ENCODE data around the gene RNF207. TPM values are rescaled to one million over a fixed set of nuclear protein-coding genes. Genes with fewer than 3 reads are reported as not detected.
A peak's percentile ranks its signal among the peaks of the same experiment; 100 is the strongest.

Gene RNF207
- total and polyA plus RNA-seq, 2 of the 4 experiments (the other 2 are of a cell fraction) = 2.7 to 17.2 TPM

DNA sequence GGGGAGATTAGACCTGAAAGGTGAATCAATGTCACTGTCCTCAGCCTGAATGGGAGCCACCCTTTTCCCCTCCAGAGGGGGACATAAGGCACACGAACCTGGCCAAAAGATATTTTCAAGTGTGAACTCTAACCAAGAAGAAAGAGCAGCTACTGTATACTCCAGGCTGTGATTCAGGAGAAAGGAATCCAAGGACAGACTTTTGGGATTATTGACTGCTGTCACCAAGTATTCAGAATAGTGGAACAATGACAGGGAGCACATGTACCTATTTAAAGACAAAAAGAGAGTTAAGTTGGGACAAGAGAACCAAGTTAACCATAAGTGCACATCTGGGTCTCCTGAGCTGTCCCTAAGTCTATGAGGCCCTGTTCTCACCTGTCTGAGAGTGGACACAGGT is 27.5 kb downstream of the RNF207 start:
- in situ Hi-C loops (cut with MboI; ENCODE audit: low sequenced_read_pairs) = no loop called here
- TF ChIP-seq FOS (IDR thresholded peaks at IDR 0.05; ENCODE audit: low read depth, low read length) (no peak), RFX5 (IDR thresholded peaks at IDR 0.05; ENCODE audit: low read depth, low read length) (no peak), RAD21 (IDR thresholded peaks at IDR 0.05; ENCODE audit: low read length) (no peak), BHLHE40 (IDR thresholded peaks at IDR 0.05; ENCODE audit: low read depth, low read length) (no peak)
- TF ChIP-seq, protein P1, sequence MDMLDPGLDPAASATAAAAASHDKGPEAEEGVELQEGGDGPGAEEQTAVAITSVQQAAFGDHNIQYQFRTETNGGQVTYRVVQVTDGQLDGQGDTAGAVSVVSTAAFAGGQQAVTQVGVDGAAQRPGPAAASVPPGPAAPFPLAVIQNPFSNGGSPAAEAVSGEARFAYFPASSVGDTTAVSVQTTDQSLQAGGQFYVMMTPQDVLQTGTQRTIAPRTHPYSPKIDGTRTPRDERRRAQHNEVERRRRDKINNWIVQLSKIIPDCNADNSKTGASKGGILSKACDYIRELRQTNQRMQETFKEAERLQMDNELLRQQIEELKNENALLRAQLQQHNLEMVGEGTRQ (IDR thresholded peaks at IDR 0.05; ENCODE audit: low read depth, low read length) = no peak
- TF ChIP-seq, protein P2, sequence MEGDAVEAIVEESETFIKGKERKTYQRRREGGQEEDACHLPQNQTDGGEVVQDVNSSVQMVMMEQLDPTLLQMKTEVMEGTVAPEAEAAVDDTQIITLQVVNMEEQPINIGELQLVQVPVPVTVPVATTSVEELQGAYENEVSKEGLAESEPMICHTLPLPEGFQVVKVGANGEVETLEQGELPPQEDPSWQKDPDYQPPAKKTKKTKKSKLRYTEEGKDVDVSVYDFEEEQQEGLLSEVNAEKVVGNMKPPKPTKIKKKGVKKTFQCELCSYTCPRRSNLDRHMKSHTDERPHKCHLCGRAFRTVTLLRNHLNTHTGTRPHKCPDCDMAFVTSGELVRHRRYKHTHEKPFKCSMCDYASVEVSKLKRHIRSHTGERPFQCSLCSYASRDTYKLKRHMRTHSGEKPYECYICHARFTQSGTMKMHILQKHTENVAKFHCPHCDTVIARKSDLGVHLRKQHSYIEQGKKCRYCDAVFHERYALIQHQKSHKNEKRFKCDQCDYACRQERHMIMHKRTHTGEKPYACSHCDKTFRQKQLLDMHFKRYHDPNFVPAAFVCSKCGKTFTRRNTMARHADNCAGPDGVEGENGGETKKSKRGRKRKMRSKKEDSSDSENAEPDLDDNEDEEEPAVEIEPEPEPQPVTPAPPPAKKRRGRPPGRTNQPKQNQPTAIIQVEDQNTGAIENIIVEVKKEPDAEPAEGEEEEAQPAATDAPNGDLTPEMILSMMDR (conservative IDR thresholded peaks at IDR 0.05; ENCODE audit: low read depth, low read length) = no peak
- DNase-seq = no peak
- H4K8ac ChIP-seq (ENCODE audit: low read depth in 2 of 2, low read length in 2 of 2) = no peak overlapping the region
- no peak overlapping the region for H2BK20ac ChIP-seq (ENCODE audit: low read depth, low read length)
- CTCF ChIA-PET = interaction anchor here (0.5 kb wide), 1 partner anchor 182 kb away, joined by 3 read pairs; no protein-coding TSS in a partner anchor
- H3K14ac ChIP-seq (replicated peaks; ENCODE audit: low read depth, low read length) = no peak overlapping the region
- H3K23ac ChIP-seq (ENCODE audit: low read depth, low read length) = peak overlapping the region; percentile 42; the same call in 1 of the 2 replicates
- no peak overlapping the region for H3K4ac ChIP-seq (ENCODE audit: low read depth, low read length)
- no peak overlapping the region for H3K4me3 ChIP-seq (ENCODE audit: insufficient read depth, low read depth, low read length)
- dilution Hi-C loops (cut with HindIII; ENCODE audit: low sequenced_read_pairs, unreplicated experiment) = no loop called here
- H4K5ac ChIP-seq (ENCODE audit: low read depth, low read length) = no peak overlapping the region
- H3K56ac ChIP-seq (ENCODE audit: extremely low read depth, insufficient read depth, low read length) = no peak overlapping the region
- H3K36me3 ChIP-seq (ENCODE audit: control insufficient read depth, insufficient read depth, low read length) = peaks cover 22% of the 10 kb centered on the region
- POLR2A ChIA-PET (ENCODE audit: unreplicated experiment) = no interaction called here
- peaks cover 4% of the 10 kb centered on the region; the same call in 1 of the 2 replicates for H4K20me1 ChIP-seq (ENCODE audit: insufficient read depth, low read length)
- H4K91ac ChIP-seq (ENCODE audit: insufficient read depth, low read depth, low read length) = no peak overlapping the region
- H2BK5ac ChIP-seq (ENCODE audit: low read depth, low read length, poor library complexity, severe bottlenecking) = no peak overlapping the region
- H3K27me3 ChIP-seq (ENCODE audit: control insufficient read depth, insufficient read depth, low read length) = no peaks in the 10 kb centered on the region
- peaks cover 4% of the 10 kb centered on the region; the same call in 1 of the 2 replicates for H3K4me1 ChIP-seq (ENCODE audit: control insufficient read depth, insufficient read depth, low read length)
- no peak overlapping the region for H2AK9ac ChIP-seq (replicated peaks; ENCODE audit: low read depth, low read length, poor library complexity)
- H3K9me3 ChIP-seq (ENCODE audit: control insufficient read depth, insufficient read depth, low read length) = no peaks in the 10 kb centered on the region
- no peak for ATAC-seq (ENCODE audit: low read depth)
- intact Hi-C loops (cut with micrococcal nuclease) = no loop called here
- WGBS, 2 experiments (ENCODE audit: extremely low coverage in 2 of 2, insufficient read length in 1 of 2) = 50% methylated on average over 1 of the region's 1 CpG; no CpG with 5 or more reads in 1 of the 2 experiments
- no peak overlapping the region for H2AFZ ChIP-seq (replicated peaks; ENCODE audit: low read length, poor library complexity)
- H3K27ac ChIP-seq (ENCODE audit: insufficient read depth, low read length) = no peak overlapping the region
- H2AK5ac ChIP-seq (ENCODE audit: low read depth, low read length) = no peak overlapping the region
- no peak overlapping the region for H3K9ac ChIP-seq (ENCODE audit: low read depth, low read length)
- no peaks in the 10 kb centered on the region; the same call in 1 of the 2 replicates for H3K9me1 ChIP-seq (ENCODE audit: insufficient read depth, low read length)
- no peak overlapping the region for H3K4me2 ChIP-seq (ENCODE audit: low read depth, low read length)
- peaks cover 29 to 31% of the 10 kb centered on the region in 2 experiments for H3K79me1 ChIP-seq (ENCODE audit: low read depth in 1 of 2, low read length in 2 of 2)
- no peak overlapping the region for H3K18ac ChIP-seq (ENCODE audit: low read depth, low read length)
- no peak overlapping the region for H2BK120ac ChIP-seq (ENCODE audit: low read depth, low read length)
- no TSS peak for BruUV-seq (replicated peaks)
- H2BK15ac ChIP-seq (ENCODE audit: low read depth, low read length) = no peak overlapping the region
